Measurements from ENCODE around the gene PPP2R5E. TPM values are rescaled to one million over a fixed set of nuclear protein-coding genes. Genes with fewer than 3 reads are reported as not detected.

The PPP2R5E gene
- total RNA-seq, 3 donors from 2014 or later (not counting 1 experiment from before 2014, with no cell fraction given) = 57.4 to 64.1 (median 62.4) TPM

DNA sequence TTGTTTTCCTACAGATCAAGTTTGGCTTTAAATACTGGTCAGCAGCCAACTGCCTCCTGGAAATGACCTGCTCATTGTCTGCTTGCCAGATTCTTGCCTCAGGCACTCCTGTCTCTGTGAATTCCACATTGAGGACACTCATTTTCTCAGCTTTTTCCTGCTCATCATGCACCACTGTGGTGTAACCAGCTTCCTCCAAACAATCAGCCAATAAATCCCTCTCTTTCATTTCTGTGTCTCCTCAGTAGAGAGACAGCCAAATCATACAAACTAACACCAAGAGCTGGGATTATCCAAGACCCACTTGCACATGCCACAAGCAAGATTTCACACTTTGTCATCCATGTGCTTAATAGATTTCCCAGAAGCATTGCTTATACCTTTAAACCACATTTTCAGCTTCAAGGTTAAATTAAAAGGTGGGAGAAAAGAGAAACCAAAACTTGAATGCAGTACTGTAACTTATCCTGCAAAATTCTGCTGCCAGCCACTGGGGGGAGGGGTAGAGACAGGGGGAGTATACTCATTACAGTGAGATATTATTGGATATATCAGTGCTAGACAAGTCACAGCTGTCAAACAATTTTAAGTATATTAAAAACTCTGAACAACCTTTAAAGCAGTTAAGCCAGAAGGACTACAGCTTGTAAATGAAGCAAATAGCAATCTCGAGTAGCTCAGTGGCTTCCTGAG, 105.0 kb downstream of the PPP2R5E start:
- intact Hi-C loops (cut with micrococcal nuclease) = loop anchor here (2.0 to 5.0 kb wide), 2 partner anchors 39 to 105 kb away; partner anchors contain the start of gene PPP2R5E
- no peak overlapping the region for H3K27ac ChIP-seq (ENCODE audit: low read length)
- peak overlapping the region; percentile 73 to 79 for H3K27ac Mint-ChIP-seq
- no peak overlapping the region for H3K4me3 ChIP-seq (ENCODE audit: low read length)
- peaks cover 11% of the 10 kb centered on the region for H3K4me1 ChIP-seq (ENCODE audit: control insufficient read depth, insufficient read depth, low read length)
- DNase-seq (peak in 1 of 2 donors; percentile 37), ATAC-seq (peak; percentile 71 to 84 (median 77))
- H3K27me3 ChIP-seq (ENCODE audit: control insufficient read depth, insufficient read depth, low read length) = no peaks in the 10 kb centered on the region
- peak overlapping the region; percentile 67 for H3K4me3 Mint-ChIP-seq
- H3K4me1 Mint-ChIP-seq = peaks cover 61 to 62% of the 10 kb centered on the region in 2 donors
- no peaks in the 10 kb centered on the region for H3K9me3 Mint-ChIP-seq
- no peaks in the 10 kb centered on the region for H3K36me3 ChIP-seq (ENCODE audit: control insufficient read depth, insufficient read depth, low read length)
- 17% methylated on average over 1 of the region's 1 CpG for whole genome bisulfite sequencing (ENCODE audit: insufficient coverage)
- H3K36me3 Mint-ChIP-seq = no peaks in the 10 kb centered on the region
- no peaks in the 10 kb centered on the region for H3K9me3 ChIP-seq (ENCODE audit: control insufficient read depth, insufficient read depth, low read length)
- TF ChIP-seq, protein P1, sequence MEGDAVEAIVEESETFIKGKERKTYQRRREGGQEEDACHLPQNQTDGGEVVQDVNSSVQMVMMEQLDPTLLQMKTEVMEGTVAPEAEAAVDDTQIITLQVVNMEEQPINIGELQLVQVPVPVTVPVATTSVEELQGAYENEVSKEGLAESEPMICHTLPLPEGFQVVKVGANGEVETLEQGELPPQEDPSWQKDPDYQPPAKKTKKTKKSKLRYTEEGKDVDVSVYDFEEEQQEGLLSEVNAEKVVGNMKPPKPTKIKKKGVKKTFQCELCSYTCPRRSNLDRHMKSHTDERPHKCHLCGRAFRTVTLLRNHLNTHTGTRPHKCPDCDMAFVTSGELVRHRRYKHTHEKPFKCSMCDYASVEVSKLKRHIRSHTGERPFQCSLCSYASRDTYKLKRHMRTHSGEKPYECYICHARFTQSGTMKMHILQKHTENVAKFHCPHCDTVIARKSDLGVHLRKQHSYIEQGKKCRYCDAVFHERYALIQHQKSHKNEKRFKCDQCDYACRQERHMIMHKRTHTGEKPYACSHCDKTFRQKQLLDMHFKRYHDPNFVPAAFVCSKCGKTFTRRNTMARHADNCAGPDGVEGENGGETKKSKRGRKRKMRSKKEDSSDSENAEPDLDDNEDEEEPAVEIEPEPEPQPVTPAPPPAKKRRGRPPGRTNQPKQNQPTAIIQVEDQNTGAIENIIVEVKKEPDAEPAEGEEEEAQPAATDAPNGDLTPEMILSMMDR (IDR thresholded peaks at IDR 0.05) = peak; percentile 26
- no peaks in the 10 kb centered on the region for H3K27me3 Mint-ChIP-seq (ENCODE audit: low read depth in 2 of 2)

GRCh38 chr14:63436286-63437098, 106.7 kb downstream of the PPP2R5E start:
- TF ChIP-seq, protein P1 (IDR thresholded peaks at IDR 0.05) = no peak
- H3K9me3 ChIP-seq (ENCODE audit: control insufficient read depth, insufficient read depth, low read length) = no peaks in the 10 kb centered on the region
- H3K27ac Mint-ChIP-seq = peak overlapping the region; percentile 73 to 79
- H3K27me3 Mint-ChIP-seq (ENCODE audit: low read depth in 2 of 2) = no peaks in the 10 kb centered on the region
- DNase-seq (no peak), ATAC-seq (no peak)
- H3K4me1 ChIP-seq (ENCODE audit: control insufficient read depth, insufficient read depth, low read length) = peaks cover 11% of the 10 kb centered on the region
- no peak overlapping the region for H3K4me3 ChIP-seq (ENCODE audit: low read length)
- H3K27ac ChIP-seq (ENCODE audit: low read length) = peak overlapping the region; percentile 2
- H3K27me3 ChIP-seq (ENCODE audit: control insufficient read depth, insufficient read depth, low read length) = no peaks in the 10 kb centered on the region
- H3K9me3 Mint-ChIP-seq = no peaks in the 10 kb centered on the region
- H3K36me3 ChIP-seq (ENCODE audit: control insufficient read depth, insufficient read depth, low read length) = no peaks in the 10 kb centered on the region
- H3K4me3 Mint-ChIP-seq = peak overlapping the region; percentile 26
- intact Hi-C loops (cut with micrococcal nuclease) = loop anchor here (5.0 kb wide), 1 partner anchor 41 kb away; no protein-coding TSS in a partner anchor
- H3K36me3 Mint-ChIP-seq = no peaks in the 10 kb centered on the region
- H3K4me1 Mint-ChIP-seq = peaks cover 72 to 75% of the 10 kb centered on the region in 2 donors
- WGBS (ENCODE audit: insufficient coverage) = 77% methylated on average over 4 of the region's 5 CpGs

GRCh38 chr14:63435838-63436237, 107.3 kb downstream of the PPP2R5E start:
- Histone ChIP-seq H3K27ac (ENCODE audit: low read length) (peak overlapping the region; percentile 3), H3K36me3 (ENCODE audit: control insufficient read depth, insufficient read depth, low read length) (no peaks in the 10 kb centered on the region), H3K27me3 (ENCODE audit: control insufficient read depth, insufficient read depth, low read length) (no peaks in the 10 kb centered on the region), H3K4me1 (ENCODE audit: control insufficient read depth, insufficient read depth, low read length) (peaks cover 11% of the 10 kb centered on the region), H3K9me3 (ENCODE audit: control insufficient read depth, insufficient read depth, low read length) (no peaks in the 10 kb centered on the region), H3K4me3 (ENCODE audit: low read length) (no peak overlapping the region)
- no peak for DNase-seq
- Mint-ChIP-seq H3K36me3 (no peaks in the 10 kb centered on the region), H3K4me3 (peak overlapping the region; percentile 61), H3K27ac (peak overlapping the region; percentile 73 to 79), H3K4me1 (peaks cover 75 to 77% of the 10 kb centered on the region in 2 donors), H3K9me3 (no peaks in the 10 kb centered on the region), H3K27me3 (ENCODE audit: low read depth in 2 of 2) (no peaks in the 10 kb centered on the region)
- intact Hi-C loops (cut with micrococcal nuclease) = loop anchor here (5.0 kb wide), 1 partner anchor 41 kb away; no protein-coding TSS in a partner anchor
- ATAC-seq = peak; percentile 34 to 49 (median 45)
- 81% methylated on average over 5 of the region's 5 CpGs for WGBS (ENCODE audit: insufficient coverage)
- TF ChIP-seq, protein P1 (IDR thresholded peaks at IDR 0.05) = no peak

Measured in natural killer cell (primary cell).